ENCODE results near the gene IGFBP6. TPM values are rescaled to one million over a fixed set of nuclear protein-coding genes. Genes with fewer than 3 reads are reported as not detected.
A peak's percentile ranks its signal among the peaks of the same experiment; 100 is the strongest.
"Not testable (repeated sequence)": the region's sequence is repeated elsewhere in the genome, so short reads cannot be mapped to it uniquely, and the experiment has no call there.

The IGFBP6 gene
- total RNA-seq, 1 experiment from 2014 or later = 17.5 TPM

- Histone ChIP-seq H3K27me3 (ENCODE audit: control insufficient read depth, insufficient read depth, low read length) (peaks cover 4% of the 10 kb centered on the region), H3K36me3 (replicated peaks; ENCODE audit: control insufficient read depth, insufficient read depth, low read length) (no peaks in the 10 kb centered on the region), H3K4me3 (ENCODE audit: insufficient read depth, low read depth, low read length) (no peak overlapping the region)
- DNase-seq = no peak
Observed at GRCh38 chr12:53103860-53104305, 6.4 kb downstream of the IGFBP6 start.

GRCh38 chr12:53105256-53105655 lies 7.8 kb downstream of the IGFBP6 start:
- DNase-seq = no peak
- Histone ChIP-seq H3K4me3 (ENCODE audit: insufficient read depth, low read depth, low read length) (no peak overlapping the region), H3K36me3 (replicated peaks; ENCODE audit: control insufficient read depth, insufficient read depth, low read length) (no peaks in the 10 kb centered on the region), H3K27me3 (ENCODE audit: control insufficient read depth, insufficient read depth, low read length) (no peaks in the 10 kb centered on the region; the same call in 1 of the 2 replicates)

DNA sequence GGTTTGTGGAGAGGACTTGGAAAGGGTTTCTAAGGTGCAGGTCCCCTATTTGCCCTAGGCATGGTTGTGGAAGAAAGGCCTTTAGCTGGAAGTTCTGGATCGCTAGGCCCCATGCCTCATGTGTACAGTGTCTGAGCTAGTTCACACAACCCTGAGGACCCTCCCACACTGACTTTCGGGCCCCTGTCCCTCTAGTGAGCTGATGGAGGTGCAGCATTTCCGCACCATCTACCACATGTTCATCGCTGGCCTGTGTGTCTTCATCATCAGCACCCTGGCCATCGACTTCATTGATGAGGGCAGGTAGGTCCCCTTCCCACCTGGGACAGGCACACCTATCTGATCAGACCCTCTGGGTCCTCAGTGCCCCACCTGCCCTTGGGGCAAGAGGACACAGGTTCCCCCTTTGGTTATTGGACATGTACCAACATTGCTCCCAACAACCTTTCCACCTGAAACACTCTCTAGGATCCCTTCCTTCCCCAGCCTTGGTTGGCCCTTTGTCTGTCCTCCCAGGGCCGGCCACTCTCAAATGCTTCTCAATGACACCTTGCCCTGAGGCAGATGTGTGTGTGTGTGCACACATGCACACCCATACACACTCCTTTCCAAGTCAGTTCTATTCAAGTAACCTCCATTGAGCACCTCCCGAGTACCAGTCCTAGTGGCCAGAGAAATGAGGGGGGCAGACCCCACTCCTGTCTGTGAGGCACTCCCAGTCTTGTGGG lies 8.4 kb downstream of the IGFBP6 start:
- Histone ChIP-seq H3K36me3 (replicated peaks; ENCODE audit: control insufficient read depth, insufficient read depth, low read length) (no peaks in the 10 kb centered on the region), H3K27me3 (ENCODE audit: control insufficient read depth, insufficient read depth, low read length) (no peaks in the 10 kb centered on the region), H3K4me3 (ENCODE audit: insufficient read depth, low read depth, low read length) (no peak overlapping the region)
- DNase-seq = no peak

DNA sequence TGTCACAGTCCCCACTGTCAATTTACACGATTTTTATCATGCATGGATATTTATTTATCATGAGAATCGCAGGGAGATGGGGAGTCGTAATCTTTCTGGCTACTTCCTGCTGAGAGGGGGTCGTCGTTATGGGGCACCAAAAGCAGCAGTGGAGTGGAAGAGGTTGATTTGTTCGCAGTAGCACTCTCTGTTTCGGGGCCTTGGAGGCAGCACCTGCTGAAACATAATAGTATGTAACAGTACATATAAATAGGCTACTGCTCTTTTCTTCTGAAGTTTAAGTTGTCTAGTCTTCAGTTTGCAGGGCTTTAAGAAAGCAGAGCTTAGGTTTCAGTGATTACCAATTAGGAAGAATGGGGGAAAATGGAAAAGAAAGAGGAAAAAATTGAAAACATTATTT lies 9.7 kb downstream of the IGFBP6 start:
- Histone ChIP-seq H3K4me3 (ENCODE audit: insufficient read depth, low read depth, low read length) (no peak overlapping the region), H3K27me3 (ENCODE audit: control insufficient read depth, insufficient read depth, low read length) (no peaks in the 10 kb centered on the region), H3K36me3 (replicated peaks; ENCODE audit: control insufficient read depth, insufficient read depth, low read length) (no peaks in the 10 kb centered on the region)
- no peak for DNase-seq

DNA sequence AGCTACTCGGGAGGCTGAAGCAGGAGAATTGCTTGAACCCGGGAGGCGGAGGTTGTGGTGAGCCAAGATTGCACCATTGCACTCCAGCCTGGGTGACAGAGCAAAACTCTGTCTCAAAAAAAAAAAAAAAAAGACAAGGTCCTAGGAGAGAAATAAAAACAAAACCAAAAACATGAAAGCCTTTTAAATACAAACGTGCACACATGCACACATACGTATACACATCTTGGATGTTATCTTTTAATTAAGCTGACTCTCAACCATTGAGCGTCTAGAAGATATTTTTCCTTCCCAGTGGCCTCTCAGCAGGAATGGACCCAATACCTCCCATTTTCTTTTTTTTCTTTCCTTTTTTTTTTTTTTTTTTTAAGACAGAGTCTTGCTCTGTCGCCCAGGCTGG lies 15.0 kb downstream of the IGFBP6 start:
- H3K36me3 ChIP-seq (replicated peaks; ENCODE audit: control insufficient read depth, insufficient read depth, low read length); DNase-seq; H3K4me3 ChIP-seq (ENCODE audit: insufficient read depth, low read depth, low read length); H3K27me3 ChIP-seq (ENCODE audit: control insufficient read depth, insufficient read depth, low read length): not testable (repeated sequence)

DNA sequence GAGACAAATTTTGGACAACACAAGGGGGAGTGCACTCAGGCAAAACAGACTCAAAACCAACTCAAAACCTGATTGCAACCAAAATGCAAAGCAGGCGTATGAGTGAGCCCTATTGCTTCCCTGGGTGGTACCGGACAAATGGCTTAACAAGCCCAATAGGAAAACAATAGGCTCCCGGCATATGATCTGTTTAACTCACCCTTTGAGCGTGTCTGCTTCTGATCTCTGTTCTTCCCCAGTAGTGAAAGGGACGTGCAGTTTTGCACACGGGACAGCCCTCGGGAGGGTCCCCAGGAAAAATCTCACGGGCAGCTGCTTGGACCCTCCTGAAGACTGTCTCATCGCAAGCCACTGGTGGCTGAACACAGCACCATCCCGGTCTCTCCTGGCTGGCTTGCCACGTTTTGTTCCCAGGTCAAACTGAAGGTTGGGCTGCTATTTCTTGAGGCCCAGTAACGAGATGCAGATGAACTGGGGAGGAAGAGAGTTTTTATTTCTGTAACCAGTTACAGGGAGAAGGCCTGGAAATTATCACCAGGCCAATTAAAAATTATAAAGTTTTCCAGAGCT lies 15.8 kb downstream of the IGFBP6 start:
- no peak for DNase-seq
- no peaks in the 10 kb centered on the region; the same call in 1 of the 2 replicates for H3K27me3 ChIP-seq (ENCODE audit: control insufficient read depth, insufficient read depth, low read length)
- H3K36me3 ChIP-seq (replicated peaks; ENCODE audit: control insufficient read depth, insufficient read depth, low read length) = no peaks in the 10 kb centered on the region
- no peak overlapping the region for H3K4me3 ChIP-seq (ENCODE audit: insufficient read depth, low read depth, low read length)

DNA sequence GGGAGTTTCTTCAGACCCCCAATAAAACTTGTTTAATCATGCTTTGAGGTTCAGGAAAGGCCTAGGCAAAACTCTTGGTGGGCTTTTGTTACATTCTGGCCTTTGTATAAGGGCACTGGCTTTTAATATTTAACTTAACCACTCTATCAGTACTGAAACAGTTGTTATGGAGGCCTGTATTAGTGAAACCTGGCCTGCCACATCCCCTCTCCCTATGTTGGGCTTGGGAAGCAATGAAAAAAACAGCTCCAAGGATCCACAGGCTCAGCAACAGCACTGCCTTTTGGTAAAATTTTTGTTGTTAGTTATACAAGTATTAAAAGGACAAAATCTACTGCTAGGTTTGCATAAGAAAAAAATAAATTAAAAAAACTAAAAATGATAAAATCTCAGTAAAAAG lies 16.5 kb downstream of the IGFBP6 start:
- no peak overlapping the region for H3K4me3 ChIP-seq (ENCODE audit: insufficient read depth, low read depth, low read length)
- no peak for DNase-seq
- H3K27me3 ChIP-seq (ENCODE audit: control insufficient read depth, insufficient read depth, low read length) = peaks cover 2% of the 10 kb centered on the region
- H3K36me3 ChIP-seq (replicated peaks; ENCODE audit: control insufficient read depth, insufficient read depth, low read length) = no peaks in the 10 kb centered on the region

- Histone ChIP-seq H3K36me3 (replicated peaks; ENCODE audit: control insufficient read depth, insufficient read depth, low read length) (no peaks in the 10 kb centered on the region), H3K27me3 (ENCODE audit: control insufficient read depth, insufficient read depth, low read length) (peaks cover 2% of the 10 kb centered on the region), H3K4me3 (ENCODE audit: insufficient read depth, low read depth, low read length) (no peak overlapping the region)
- DNase-seq = peak; percentile 96
Observed at GRCh38 chr12:53115112-53115890, 17.8 kb downstream of the IGFBP6 start.

GRCh38 chr12:53115891-53116648 lies 18.6 kb downstream of the IGFBP6 start:
- Histone ChIP-seq H3K27me3 (ENCODE audit: control insufficient read depth, insufficient read depth, low read length) (peaks cover 2% of the 10 kb centered on the region), H3K36me3 (replicated peaks; ENCODE audit: control insufficient read depth, insufficient read depth, low read length) (no peaks in the 10 kb centered on the region), H3K4me3 (ENCODE audit: insufficient read depth, low read depth, low read length) (no peak overlapping the region)
- DNase-seq = peak; percentile 13

DNA sequence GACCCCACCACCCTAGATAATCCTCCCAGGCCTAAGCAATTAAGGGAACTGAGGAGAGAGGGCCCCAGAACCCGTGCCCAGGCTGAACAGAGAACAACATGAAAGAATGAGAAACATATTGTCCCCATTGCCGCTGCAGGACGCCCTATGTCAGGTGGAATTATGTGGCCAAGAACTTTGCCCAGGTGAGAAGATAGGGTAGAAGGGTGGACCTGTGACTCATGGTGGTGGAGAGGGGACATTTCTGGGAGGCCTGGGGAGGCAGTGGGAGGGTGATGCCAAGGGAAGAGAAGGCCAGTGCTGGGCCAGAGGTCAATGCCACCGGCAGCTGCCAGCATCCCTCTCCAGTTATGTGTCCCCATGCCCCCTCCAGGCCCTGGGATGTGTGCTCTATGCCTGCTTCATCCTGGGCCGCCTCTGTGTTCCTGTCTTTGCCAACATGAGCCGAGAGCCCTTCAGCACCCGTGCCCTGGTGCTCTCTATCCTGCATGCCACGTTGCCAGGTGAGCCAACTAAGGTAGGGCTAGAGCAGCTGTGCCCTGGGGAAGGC lies 21.4 kb downstream of the IGFBP6 start:
- Histone ChIP-seq H3K36me3 (replicated peaks; ENCODE audit: control insufficient read depth, insufficient read depth, low read length) (no peaks in the 10 kb centered on the region), H3K27me3 (ENCODE audit: control insufficient read depth, insufficient read depth, low read length) (peaks cover 2% of the 10 kb centered on the region), H3K4me3 (ENCODE audit: insufficient read depth, low read depth, low read length) (no peak overlapping the region)
- DNase-seq = peak; percentile 12

- Histone ChIP-seq H3K4me3 (ENCODE audit: insufficient read depth, low read depth, low read length) (no peak overlapping the region), H3K27me3 (ENCODE audit: control insufficient read depth, insufficient read depth, low read length) (peaks cover 2% of the 10 kb centered on the region), H3K36me3 (replicated peaks; ENCODE audit: control insufficient read depth, insufficient read depth, low read length) (no peaks in the 10 kb centered on the region)
- DNase-seq = peak; percentile 10
Observed at GRCh38 chr12:53120685-53121525, 23.4 kb downstream of the IGFBP6 start.

DNA sequence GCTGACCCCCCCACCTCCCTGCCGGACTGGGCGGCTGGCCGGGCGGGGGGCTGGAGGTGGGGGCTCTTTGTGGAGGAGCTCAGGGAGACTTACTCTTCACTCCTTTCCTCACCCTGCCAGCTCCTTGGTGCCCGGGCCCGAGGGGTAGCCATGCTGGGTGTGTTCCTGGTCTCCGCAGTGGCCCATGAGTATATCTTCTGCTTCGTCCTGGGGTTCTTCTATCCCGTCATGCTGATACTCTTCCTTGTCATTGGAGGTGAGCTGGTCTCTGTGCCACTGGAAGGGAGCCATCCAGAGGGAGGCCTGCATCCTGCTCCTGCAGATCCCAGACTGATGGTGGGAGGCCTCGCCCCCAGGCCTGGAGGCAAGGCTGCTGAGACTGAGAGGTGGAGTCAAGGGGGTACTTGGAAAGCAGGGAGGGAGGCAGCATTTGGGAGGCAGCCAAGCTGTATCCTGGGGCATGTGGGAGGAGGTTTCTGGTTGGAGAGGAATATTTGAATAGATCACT lies 25.5 kb downstream of the IGFBP6 start:
- peak; percentile 19 for DNase-seq
- Histone ChIP-seq H3K36me3 (replicated peaks; ENCODE audit: control insufficient read depth, insufficient read depth, low read length) (no peaks in the 10 kb centered on the region), H3K4me3 (ENCODE audit: insufficient read depth, low read depth, low read length) (no peak overlapping the region), H3K27me3 (ENCODE audit: control insufficient read depth, insufficient read depth, low read length) (peaks cover 3% of the 10 kb centered on the region)

DNA sequence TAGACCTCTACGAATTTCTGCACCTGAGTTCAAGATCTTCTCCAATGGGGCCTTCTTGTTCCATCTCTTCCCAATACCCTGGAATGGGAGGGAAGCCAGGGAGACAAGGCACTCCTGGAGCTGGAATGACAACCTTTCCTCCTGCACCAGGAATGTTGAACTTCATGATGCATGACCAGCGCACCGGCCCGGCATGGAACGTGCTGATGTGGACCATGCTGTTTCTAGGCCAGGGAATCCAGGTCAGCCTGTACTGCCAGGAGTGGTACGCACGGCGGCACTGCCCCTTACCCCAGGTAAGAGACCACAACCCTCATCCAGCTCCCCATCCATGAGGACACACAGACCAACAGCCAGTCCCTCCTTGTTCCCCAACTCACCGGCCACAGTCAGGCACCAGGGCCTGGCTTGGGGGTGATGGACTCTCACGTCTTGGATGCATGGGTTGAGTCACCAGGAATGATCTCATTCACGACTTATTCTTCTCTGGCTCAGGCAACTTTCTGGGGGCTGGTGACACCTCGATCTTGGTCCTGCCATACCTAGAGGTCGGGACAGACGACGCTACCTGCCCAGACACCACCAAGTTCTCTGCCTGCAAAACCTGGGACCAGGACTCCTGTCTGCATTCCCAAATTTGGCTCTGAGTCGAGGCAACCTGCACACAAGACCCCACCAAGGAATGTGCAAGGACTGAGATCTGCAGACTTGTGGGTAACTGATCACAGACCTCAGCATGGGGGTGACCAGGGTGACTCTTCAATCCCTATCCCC lies 26.3 kb downstream of the IGFBP6 start:
- Histone ChIP-seq H3K36me3 (replicated peaks; ENCODE audit: control insufficient read depth, insufficient read depth, low read length) (no peaks in the 10 kb centered on the region), H3K27me3 (ENCODE audit: control insufficient read depth, insufficient read depth, low read length) (peaks cover 3% of the 10 kb centered on the region), H3K4me3 (ENCODE audit: insufficient read depth, low read depth, low read length) (no peak overlapping the region)
- peak; percentile 17 for DNase-seq
